ENCODE results near the gene ZBTB20.
A peak's percentile ranks its signal among the peaks of the same experiment; 100 is the strongest.
"Not testable (repeated sequence)": the region's sequence is repeated elsewhere in the genome, so short reads cannot be mapped to it uniquely, and the experiment has no call there.

ZBTB20 gene

DNA sequence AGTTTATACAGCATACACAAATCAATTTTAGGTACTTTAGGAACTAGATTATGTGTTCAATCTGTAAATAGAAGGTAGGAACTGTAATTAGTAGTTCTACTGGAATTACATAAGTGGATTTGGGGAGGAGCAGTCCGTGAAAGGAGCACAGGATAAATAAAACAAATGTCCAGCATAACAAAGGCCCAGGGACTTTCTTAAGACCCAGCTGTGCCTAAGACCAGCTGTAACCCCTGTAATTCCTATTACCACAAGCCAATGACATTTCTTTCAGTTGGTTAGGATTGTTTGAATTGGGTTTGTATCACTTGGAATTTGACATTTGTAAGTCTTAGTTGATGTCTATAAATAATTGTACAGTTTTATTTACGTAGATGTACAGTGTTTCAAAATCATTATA, 4.8 kb upstream of the ZBTB20 start:
- DNase-seq: no peak

DNA sequence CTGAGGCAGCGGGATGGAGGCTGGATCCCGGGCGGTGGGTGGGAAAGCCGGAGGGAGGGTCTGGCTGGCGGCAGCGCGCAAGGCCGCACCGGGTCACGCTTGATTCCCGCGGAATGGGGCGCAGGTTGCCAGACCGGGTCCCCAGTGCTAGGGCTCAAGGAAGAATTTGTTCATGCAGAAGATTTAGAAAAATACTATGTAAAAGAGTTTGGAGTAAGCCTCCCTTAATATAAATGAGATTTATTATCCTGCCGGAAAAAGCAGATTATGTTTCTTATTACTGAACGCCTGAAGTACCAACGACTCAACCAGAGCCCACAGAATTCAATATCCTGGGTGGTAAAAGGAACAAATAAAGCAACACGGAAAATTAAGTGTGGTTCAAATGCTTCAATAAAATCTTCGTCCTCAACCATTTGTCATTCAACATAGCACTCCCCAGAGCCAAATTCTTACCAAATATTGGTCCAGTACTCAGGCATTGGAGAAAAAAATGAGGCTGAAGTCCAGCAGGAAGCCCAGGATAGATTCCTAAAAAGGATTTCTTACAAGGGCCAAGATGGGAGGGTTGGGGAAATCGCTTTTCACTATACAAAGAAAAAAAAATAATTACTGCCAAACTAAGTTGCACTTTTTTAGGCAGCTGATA, 1.2 kb upstream of the ZBTB20 start:
- DNase-seq: peak; percentile 8
- in situ Hi-C loops (cut with HindIII; ENCODE audit: low pct_ligation_motif_present, low pct_unique_long_range_greater_than_20kb, low sequenced_read_pairs): no loop called here

More for the DNA sequence above, 4.8 kb upstream of the ZBTB20 start:
- in situ Hi-C loops (cut with HindIII; ENCODE audit: low pct_ligation_motif_present, low pct_unique_long_range_greater_than_20kb, low sequenced_read_pairs): no loop called here

DNA sequence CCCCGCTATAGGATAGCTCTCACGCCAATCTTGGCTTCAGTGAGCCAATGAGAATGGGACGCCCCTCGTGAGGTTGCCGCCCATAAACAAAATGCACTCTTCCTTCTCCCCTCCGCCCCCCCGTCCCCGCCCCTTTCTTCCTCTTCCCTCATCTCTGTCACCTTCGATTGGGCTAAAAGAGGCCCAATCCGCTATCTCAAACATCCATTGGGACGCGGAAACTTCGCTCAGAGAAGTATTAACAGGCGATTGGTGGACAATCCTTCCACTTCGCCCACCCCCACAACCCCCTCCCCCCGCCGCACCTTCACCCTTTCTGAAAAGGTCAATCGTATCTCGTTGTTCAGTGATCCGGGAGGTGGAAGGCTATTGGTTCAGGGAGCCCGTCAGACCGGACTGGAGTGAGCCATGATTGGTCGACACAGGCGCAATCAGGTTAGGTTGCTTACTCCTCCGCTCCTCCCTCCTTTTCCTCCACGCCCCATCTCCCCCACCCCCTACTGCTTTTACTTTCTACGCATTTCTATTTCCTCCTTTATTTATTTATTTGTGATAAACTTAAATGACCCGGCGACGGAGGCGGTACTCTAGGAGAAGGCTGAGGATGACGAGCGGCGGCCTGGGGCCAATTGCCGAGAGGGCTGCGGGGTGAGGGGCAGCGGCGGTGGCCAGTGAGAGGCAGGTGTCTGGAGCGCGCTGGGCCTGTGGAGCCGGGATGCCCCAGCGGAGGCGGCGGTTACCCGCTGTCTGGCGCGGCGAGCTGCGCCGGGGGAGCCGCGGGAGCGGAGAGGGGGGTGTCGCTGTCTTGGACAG, 447 bp upstream of the ZBTB20 start:
- in situ Hi-C loops (cut with HindIII; ENCODE audit: low pct_ligation_motif_present, low pct_unique_long_range_greater_than_20kb, low sequenced_read_pairs): no loop called here
- DNase-seq: peak; percentile 99

DNA sequence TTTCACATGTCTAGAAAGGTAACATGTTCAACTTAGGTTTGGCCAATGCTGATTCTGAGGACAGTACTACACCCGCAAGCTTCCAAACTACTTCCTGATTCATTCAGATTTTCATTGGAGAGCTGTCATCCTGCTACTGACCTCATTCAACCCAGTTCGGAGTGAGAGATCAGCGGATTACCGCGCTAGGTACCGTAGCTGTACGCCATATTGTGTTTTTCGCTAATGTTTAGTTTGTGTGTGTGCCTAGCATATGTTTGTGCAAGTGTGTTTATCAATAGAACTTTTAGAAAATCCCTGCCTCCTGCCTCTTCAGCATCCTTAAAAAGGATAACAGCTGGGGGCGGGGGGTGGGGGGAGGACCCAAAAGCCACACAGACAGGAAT, 1.1 kb downstream of the ZBTB20 start:
- in situ Hi-C loops (cut with HindIII; ENCODE audit: low pct_ligation_motif_present, low pct_unique_long_range_greater_than_20kb, low sequenced_read_pairs): no loop called here
- peak; percentile 81 for DNase-seq

DNA sequence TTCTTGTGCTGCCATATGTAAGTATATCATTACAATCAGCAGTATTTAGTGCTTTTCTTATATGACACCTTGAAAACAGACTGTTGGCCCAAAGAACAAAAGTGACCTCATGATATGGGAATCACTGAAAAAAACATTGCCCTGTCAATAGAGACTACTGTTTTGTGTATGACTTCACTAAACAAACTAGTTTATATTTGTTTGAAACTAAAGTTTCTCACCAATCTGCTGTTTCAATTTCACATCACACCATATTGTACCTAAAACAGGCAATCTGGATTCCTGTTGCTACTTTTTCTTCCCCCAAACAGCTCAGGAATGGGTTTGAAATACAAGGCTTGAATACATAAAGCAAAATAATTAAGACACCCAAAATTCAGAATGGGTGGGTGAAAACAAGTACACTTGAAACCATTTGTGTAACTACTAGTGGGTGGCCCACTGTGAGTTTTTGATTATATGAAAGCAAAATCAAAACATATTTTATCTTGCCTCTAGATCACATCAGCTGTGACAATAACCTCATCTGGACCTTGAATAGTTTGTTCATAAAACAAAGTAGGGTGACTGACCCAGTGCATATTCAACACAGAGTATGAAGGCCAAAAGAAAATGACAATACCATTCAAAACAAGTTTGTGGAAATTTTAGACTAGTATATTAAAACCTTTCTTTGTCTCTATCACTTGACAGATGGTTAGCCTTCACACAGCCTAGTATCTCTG, 5.9 kb downstream of the ZBTB20 start:
- in situ Hi-C loops (cut with HindIII; ENCODE audit: low pct_ligation_motif_present, low pct_unique_long_range_greater_than_20kb, low sequenced_read_pairs): no loop called here
- no peak for DNase-seq

DNA sequence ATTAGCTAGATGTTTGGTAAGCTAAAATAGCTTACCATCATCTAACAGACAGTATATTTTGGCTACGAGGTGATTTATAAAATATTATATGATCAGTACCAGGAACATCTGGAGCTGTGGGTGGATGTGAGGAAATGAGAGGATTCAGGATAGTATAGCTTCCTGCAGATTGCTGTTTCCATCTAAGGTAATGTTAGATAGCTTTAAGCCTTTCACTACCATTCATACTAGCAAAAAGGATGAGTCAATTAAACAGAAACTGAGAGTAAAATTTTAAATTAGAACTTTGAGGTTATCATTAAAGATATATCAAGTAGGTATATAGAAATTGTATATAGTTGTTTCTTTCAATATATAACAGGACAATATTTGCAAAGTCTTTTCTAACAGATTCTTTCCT, 8.0 kb downstream of the ZBTB20 start:
- in situ Hi-C loops (cut with HindIII; ENCODE audit: low pct_ligation_motif_present, low pct_unique_long_range_greater_than_20kb, low sequenced_read_pairs): no loop called here
- DNase-seq: no peak

DNA sequence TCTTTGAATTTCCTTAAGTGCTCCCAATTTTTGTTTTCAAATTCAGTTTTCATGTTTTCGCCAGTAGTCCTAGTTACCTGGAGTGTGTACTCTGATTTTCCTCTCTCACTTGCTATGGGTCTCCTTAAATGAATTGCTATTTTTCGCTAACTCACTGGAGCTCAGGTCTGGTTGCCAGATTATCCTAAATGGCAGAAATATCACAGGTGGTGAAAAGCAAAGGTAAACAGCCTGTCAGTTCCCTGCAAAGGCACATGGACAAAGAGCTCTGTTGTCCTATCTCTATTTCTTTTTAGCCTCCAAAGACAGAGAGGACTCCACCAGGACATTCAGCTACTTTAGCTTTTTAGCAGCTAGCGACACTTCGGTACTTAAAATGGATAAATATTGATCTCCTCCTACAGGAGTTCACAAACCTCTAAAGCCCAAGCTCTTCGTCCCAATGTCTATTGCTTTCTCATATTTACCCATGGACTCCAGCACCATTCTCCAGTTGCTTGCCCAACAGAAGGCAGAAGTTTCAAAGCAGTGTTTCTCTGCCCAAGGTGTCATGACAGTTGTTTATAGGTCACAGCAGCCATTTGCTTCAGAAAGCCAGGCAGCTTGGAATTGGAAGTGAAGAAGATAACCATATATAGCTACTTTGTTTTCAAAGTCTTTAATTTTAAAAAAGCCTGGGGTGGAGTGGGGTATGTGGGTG, 12.3 kb downstream of the ZBTB20 start:
- no peak for DNase-seq
- in situ Hi-C loops (cut with HindIII; ENCODE audit: low pct_ligation_motif_present, low pct_unique_long_range_greater_than_20kb, low sequenced_read_pairs): no loop called here

DNA sequence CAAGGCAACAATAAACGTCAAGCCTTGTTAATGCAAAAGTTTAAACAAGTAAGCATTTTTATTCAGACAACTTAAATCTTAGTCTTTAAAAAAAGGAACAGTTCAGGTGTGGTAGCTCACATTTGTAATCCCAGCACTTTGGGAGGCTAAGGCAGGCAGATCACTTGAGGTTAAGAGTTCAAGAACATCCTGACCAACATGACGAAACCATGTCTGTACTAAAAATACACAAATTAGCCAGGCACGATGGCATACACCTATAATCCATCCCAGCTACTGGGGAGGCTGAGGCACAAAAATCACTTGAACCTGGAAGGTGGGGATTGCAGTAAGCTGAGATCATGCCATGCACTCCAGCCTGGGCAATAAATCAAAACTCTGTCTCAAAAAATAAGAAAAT, 19.9 kb downstream of the ZBTB20 start:
- in situ Hi-C loops (cut with HindIII; ENCODE audit: low pct_ligation_motif_present, low pct_unique_long_range_greater_than_20kb, low sequenced_read_pairs): no loop called here
- no peak for DNase-seq

DNA sequence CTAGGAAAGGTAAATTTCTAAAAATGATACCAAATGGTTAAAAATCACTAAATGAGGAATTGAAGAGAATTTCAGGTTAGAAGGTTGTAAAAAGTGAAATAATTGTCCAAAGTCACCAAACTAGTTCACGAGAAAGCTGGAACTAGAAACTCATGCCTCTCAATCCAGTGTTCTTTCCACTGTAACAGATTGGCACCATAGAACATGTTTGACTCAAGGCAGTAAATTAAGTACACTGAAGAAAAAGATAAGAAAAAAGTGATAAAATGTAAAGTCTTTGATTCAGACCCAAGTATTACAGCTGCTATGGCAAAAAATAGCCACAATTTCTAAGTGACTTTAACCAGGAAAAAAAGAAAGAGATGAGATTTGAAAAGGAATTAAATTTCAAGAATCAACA, 26.5 kb downstream of the ZBTB20 start:
- in situ Hi-C loops (cut with HindIII; ENCODE audit: low pct_ligation_motif_present, low pct_unique_long_range_greater_than_20kb, low sequenced_read_pairs): no loop called here
- no peak for DNase-seq

DNA sequence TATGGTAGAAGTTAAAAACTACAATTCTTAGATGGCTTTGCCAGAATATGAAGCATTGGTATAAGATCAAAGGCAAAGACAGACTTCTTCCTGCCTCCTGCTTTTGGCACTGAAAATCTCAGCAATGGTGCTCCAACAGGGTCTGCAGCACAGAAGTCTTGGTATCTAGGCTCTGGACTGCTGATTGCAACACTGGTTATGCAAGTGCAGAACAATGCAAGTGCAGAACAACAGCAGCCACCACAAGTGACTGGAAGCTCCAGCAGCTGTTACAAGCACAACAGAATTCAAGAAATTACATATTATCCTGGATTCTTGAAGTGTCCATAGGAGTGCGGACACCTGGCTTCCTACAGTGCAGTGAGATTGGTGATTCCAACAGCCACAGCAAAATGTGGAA, 33.7 kb downstream of the ZBTB20 start:
- in situ Hi-C loops (cut with HindIII; ENCODE audit: low pct_ligation_motif_present, low pct_unique_long_range_greater_than_20kb, low sequenced_read_pairs): no loop called here
- no peak for DNase-seq

DNA sequence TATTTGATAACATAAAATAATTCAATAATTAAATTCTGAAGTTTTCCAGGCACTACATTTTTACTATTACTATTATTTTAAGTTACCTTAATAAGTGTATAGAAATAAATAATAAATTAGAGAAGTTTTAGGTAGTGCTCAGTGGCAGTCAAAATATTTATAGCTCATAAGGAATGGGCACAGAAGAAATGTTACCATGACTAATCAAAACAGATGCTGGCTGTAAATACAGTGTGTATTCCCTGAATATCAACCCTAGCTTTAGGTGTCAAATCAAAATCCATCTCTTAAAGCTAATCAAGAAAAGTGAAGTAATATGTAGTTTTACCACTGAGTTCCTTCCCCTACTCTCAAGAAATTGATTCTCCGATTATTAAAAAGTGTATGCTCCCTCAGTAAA, 35.5 kb downstream of the ZBTB20 start:
- in situ Hi-C loops (cut with HindIII; ENCODE audit: low pct_ligation_motif_present, low pct_unique_long_range_greater_than_20kb, low sequenced_read_pairs): no loop called here
- DNase-seq: no peak

DNA sequence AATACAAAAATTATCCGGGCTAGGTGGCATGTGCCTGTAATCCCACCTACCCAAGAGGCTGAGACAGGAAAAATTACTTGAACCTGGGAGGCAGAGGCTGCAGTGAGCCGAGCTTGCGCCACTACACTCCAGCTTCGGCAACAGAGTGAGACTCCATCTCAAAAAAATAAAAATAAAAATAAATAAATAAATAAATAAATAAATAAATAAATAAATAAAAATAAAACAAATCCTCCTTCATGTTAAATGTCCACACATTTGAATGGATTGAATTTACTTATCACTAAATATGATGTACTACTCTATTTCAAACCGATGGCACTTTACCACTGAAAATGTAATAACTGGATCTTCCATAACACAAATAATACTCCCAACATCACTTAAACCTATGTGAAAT, 36.3 kb downstream of the ZBTB20 start:
- in situ Hi-C loops (cut with HindIII; ENCODE audit: low pct_ligation_motif_present, low pct_unique_long_range_greater_than_20kb, low sequenced_read_pairs): no loop called here
- DNase-seq: no peak

DNA sequence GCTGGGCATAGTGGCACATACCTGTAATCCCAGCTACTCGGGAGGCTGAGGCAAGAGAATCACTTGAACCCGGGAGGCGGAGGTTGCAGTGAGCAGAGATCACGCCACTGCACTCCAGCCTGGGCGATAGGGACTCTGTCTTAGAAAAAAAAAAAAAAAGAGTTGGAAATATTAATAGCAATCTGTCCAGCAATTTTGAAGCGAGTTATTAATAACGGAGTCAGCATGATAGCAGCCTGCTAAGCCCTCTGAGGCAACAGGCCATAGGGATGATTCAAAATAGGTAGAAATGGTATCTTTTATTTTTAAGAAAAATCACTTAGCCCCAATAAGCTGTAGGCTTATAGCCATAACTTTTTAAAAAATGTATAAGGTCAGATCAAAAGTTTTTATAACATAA, 37.0 kb downstream of the ZBTB20 start:
- DNase-seq; in situ Hi-C loops (cut with HindIII; ENCODE audit: low pct_ligation_motif_present, low pct_unique_long_range_greater_than_20kb, low sequenced_read_pairs): not testable (repeated sequence)

DNA sequence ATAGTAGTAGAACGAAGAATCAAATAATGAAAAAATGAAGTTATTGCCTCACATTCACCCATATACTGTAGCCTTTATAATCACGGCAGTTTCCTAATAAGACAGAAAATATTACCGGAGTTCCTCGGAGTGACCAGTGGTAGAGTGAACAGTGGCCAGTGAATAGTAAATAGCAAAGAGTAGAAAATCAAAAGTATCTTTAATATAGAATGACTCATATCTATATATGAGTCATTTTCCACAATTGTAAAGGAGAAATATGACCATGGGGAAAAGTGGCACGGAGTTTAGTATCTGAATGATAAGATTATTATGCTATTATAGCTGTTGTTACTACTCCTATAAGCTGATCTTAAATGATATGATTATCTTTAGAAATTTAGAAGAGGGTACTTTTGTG, 38.5 kb downstream of the ZBTB20 start:
- in situ Hi-C loops (cut with HindIII; ENCODE audit: low pct_ligation_motif_present, low pct_unique_long_range_greater_than_20kb, low sequenced_read_pairs): no loop called here
- DNase-seq: no peak

DNA sequence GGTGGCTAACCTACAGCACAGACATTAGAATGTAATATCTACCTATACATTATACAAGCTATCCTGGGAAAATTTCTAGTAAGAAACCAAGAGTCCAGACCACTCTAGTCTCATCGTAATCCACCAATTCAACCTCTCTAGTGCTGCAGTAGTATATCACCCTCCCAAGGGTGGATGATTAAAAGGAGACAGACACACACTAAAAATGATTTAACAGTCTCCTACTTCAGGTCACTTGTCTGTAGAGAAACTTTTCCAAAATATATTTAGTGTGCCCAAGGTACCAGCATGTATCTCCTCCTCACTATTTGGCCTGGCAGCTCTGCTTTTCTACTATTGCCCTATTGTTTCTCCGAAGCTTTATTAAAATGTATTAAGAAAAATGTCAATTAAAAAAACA, 45.0 kb downstream of the ZBTB20 start:
- in situ Hi-C loops (cut with HindIII; ENCODE audit: low pct_ligation_motif_present, low pct_unique_long_range_greater_than_20kb, low sequenced_read_pairs): no loop called here
- DNase-seq: no peak

DNA sequence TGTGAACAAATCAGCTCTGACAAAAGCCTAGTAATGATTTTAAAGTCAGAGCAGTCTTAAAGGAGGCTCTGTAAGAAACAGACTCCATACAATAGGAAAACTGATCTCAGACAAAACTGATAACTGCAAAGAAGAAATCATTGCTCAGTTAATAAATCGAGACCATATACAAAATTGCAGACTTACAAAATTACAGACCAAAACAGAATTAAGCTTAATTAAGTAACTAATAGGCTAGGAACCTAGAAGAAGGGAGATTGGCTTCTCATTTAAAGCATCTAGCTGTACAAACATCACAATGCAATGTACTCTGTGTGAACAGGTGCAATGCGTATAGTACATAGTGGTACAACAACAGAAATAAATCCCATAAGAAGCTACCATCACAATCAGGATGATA, 46.3 kb downstream of the ZBTB20 start:
- in situ Hi-C loops (cut with HindIII; ENCODE audit: low pct_ligation_motif_present, low pct_unique_long_range_greater_than_20kb, low sequenced_read_pairs): no loop called here
- peak; percentile 1 for DNase-seq

DNA sequence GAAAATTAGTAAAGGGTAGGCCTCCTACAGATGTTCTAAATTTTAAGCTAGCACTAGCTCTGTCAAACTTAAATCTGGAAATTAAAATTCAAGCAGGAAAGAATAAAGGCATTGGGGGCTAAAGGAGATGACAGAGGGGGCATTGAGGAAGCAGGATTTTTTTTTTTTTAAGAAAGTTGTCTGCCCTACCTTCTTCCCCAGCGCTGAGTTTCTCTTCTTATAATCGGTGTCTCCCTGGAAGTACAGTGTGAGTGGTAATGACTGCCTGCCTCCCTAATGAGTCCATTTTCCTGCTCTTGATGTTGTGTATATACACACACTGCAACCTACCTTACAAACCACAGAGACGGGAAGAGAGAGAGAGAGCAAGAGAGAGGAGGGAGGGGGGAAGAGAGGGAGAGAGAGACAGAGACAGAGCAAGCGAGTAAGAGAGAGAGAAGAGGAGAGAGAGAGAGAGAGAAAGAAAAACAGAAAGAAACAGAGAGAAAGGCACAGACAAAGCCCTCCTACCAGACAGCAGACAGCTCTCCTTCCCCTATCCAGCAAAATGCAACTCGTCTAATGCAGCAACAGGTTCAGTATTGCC, 47.0 kb downstream of the ZBTB20 start:
- in situ Hi-C loops (cut with HindIII; ENCODE audit: low pct_ligation_motif_present, low pct_unique_long_range_greater_than_20kb, low sequenced_read_pairs): no loop called here
- DNase-seq: peak; percentile 37

DNA sequence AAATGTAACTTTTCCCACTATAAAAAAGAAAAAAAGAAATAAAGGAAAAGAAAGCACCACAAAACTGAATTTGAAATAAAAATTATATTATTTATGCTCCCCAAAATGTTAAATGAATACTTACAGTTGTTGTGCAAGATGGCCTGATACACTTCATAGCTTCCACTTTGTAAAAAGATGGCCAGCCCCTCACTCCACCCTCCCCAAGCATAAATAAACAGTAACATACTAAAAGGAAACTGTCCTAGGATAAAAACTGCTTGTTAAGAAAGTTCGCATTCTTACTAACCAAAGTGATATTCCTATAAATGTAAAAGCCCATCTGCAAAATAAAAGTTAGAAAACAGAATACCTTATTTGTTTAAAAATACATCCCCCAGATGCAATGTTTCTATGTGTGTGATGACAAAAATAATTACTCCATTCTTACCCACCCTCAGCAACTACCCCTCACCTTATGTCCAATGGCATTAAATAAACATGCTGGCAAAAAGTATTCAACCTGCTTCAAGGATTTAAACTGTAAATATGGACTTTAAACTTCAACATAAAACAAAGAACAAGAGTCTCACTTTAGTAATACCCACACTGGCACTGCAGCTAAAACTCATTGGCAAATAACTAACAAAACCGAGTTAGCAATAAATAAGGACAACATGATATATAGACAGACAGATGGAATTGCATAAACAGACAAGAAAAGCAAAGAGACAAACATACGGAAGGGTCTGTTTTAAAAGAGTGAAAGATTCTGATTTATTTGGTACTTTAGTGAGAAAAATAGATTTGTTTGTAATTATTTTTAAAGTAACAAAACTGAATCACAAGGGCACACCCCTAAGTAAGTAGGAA, 47.7 kb downstream of the ZBTB20 start:
- DNase-seq: peak; percentile 2
- in situ Hi-C loops (cut with HindIII; ENCODE audit: low pct_ligation_motif_present, low pct_unique_long_range_greater_than_20kb, low sequenced_read_pairs): no loop called here

Measured in ACHN (cell line).